Erythroblast (primary cell): ENCODE results near the gene MELTF.

Experiments used
- DNase-seq, 2 experiments: peaks; one replicate each; lab custom pipeline; 2025; lab: John Stamatoyannopoulos, UW
- GATA1 ChIP-seq: IDR thresholded peaks from 2 replicates; pipeline ENCODE4 v1.6.1; 2011; ENCODE audit warnings: low read depth, mild to moderate bottlenecking, control low read depth, low read length, moderate library complexity
- POLR2A ChIP-seq: IDR thresholded peaks from 2 replicates; pipeline ENCODE4 v1.6.1; 2011; ENCODE audit warnings: mild to moderate bottlenecking, low read length

MELTF gene

GRCh38 chr3:197030379-197031314 is 1.0 kb upstream of the MELTF start:
- DNase-seq = no peak
- TF ChIP-seq GATA1 (no peak), POLR2A (no peak)

GRCh38 chr3:197028728-197029510 is 698 bp downstream of the MELTF start:
- DNase-seq = peak; percentile 33 to 54
- TF ChIP-seq POLR2A (no peak), GATA1 (no peak)

DNA sequence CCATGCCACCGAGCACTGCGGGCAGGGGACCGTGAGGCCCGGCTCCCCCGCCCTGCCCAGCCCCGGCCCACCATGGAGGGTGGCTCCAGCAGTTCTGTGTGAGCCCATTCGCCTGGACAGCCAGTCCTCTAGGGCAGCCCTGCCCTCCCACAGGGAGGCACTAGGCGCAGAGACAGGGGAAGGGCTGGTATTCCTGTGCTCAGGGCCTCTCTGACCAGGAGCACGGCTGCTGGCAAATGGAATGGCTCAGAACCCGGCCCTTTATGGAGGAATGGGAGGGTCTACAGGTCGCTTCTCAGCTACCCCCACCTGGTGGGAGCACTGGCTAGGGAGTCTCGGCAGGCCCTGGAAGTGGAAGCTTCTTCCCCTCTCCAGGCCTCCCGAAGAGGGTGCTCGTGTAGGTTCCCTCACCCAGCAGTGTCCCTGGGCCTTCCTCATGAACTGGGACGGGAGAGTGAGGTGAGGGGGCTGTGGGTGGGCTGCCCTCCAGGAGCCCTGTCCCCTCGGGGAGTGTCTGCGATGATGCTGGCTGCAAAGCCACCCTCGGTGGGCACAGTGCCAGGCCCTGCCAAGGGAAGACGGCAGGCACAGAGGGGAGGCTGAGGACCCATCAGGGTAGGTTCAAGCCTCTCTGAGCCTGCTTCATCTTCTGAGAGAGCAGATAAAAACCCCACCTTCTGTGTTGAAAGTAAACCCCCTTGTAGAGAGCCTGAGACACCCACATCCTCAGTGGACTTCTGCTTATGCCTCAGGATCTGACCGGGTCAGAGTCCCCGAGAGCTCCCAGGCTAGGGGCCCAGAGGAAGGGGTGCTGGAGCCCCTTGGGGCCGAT is 1.5 kb downstream of the MELTF start:
- TF ChIP-seq POLR2A (no peak), GATA1 (no peak)
- no peak for DNase-seq

DNA sequence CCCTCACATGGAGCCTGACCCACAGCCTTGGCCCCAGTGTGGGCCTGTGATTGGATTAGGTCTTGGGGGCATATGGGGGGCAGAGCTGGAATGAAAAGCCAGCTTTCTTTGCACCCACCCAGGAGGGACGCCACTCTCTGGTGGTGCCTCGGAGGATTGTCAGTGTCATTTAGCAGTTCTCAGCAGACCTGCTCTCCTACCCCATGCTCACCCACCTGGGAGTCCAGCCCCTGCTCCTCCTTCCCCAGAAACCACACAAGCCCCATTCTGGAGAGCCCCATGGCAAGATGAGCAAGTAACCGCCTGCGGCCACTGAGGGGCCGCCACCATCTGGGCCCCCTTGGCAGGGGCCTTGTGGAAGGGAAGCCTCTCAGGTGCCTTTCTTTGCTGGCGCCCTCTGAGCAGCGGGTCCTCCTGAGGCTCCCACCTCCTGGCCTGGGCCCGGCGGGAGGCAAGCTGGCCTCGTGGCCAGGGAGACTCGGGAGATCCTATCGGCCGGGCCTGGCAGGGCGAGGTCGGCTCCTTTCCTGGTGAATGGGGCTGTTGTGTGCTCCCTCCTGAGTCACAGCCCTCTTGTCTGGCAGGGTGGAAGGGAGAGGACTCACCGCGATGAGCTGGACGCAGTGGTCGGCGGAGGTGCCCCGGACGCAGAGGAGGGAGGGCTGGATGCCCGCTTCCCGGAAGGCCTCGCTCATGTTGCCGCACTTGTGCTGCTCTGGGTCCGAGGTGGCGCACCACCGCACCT is 2.3 kb downstream of the MELTF start:
- TF ChIP-seq POLR2A (no peak), GATA1 (no peak)
- no peak for DNase-seq

DNA sequence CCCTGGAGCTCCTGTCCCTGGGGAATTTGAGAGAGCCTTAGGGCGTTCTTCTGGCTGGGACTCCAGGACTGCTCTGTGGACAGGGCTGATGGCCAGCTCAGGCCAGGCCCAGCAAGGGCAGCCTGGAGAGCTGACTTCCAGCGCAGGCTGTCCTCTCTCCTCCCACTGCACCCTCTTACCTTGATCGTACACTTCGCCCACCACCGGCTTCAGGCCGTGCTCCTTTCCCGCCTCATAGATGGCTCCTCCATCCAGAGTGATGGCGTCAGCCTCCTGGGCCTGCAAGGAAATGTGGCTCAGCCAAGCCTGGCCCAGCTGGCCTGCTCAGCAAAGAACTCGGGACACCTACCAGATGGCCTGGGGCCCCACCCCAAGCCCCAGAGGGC is 3.1 kb downstream of the MELTF start:
- no peak for DNase-seq
- no peak for TF ChIP-seq POLR2A
- no peak for TF ChIP-seq GATA1

DNA sequence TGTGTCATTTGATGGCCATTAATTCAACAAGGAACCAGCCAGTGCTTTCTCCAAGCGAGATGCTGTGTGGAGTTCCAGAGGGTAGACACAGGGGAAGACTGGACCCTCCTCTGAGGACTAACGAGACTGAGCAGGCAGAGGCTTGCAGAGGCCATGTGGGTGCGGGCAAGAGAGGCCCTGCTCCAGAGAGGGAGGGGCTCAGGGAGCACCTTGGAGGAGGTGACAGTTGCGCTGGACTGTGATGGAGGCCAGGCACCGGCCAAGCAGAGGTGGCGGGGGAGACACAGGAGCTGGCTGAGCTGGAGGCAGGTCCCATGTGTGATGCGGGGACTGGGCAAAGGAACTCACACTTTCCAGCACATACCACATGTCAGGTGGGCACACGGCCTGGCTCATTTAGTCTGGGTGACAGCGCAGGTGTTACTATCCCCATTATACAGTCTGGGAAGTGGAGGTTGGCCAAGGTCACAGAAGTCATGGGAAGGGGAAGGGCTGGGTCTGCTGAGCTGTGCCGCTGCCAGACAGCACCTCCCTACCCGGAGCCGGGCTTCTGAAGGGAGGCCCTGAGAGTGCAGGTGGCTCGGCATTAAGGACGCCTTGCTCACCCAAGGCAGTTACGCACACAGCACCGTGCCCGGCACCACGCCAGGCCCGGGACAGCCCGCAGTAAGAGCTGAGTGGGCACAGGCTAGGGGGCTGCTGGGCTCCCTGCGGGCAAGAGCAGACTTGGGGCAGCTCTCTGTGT is 3.7 kb downstream of the MELTF start:
- DNase-seq = no peak
- TF ChIP-seq POLR2A (no peak), GATA1 (no peak)

- DNase-seq = no peak
- no peak for TF ChIP-seq POLR2A
- TF ChIP-seq GATA1 = no peak
These were observed 4.5 kb downstream of the MELTF start for GRCh38 chr3:197024881-197025735.

DNA sequence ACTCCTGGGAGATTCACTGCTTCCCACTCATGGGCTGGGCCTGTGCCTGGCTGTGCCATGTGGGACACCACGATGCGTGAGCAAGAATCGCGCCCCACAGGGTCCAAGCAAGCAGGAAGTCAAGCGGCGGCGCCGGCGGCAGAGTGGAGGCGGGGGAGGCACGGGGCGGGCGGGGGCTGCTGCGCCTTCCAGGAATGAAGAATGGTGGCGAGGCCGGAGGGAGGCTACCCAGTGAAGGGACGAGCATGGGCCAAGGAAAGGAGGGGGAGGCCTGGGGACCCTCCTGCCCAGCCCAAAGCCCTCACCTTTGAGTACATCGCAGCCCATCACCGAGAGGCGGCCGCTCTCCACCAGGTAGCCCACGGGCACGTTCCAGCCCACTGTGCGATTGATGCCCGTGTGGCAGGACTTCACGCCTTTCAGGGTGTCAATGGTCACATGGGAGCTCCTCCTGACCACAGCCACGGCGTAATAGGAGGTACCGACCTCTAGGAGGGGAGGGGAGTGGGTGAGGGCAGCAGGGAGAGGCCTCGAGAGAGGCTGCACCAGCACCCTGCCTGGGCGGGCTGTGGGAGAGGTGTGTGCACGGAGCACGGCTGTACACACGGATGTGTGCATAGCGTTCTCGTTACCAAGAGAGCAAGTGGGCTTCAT is 5.5 kb downstream of the MELTF start:
- no peak for TF ChIP-seq POLR2A
- no peak for TF ChIP-seq GATA1
- no peak for DNase-seq

- DNase-seq = no peak
- TF ChIP-seq GATA1 = no peak
- no peak for TF ChIP-seq POLR2A
These were observed 6.2 kb downstream of the MELTF start for GRCh38 chr3:197023241-197023997.
